PFSK-1 (cell line): Measurements from ENCODE around the gene ST8SIA4.

Source experiments
- FOXP2 ChIP-seq: optimal IDR thresholded peaks from 2 replicates; pipeline ENCODE3; 2011; ENCODE audit warnings: borderline replicate concordance, control low read depth, inconsistent platforms; ENCODE audit not compliant: insufficient read depth; ENCODE audit errors: extremely low read length, extremely low read depth
- POLR2AphosphoS5 ChIP-seq: IDR thresholded peaks from 2 replicates; pipeline ENCODE4 v1.6.1; 2012; ENCODE audit warnings: low read depth, mild to moderate bottlenecking, control low read depth, low read length, moderate library complexity
- SIN3A ChIP-seq: IDR thresholded peaks from 2 replicates; pipeline ENCODE4 v1.6.1; 2012; ENCODE audit warnings: mild to moderate bottlenecking, low read length, moderate library complexity, borderline replicate concordance; ENCODE audit not compliant: insufficient read depth
- TAF1 ChIP-seq: IDR thresholded peaks from 2 replicates; pipeline ENCODE4 v1.6.1; 2012; ENCODE audit warnings: low read length, control low read depth, borderline replicate concordance; ENCODE audit not compliant: insufficient read depth
- TF ChIP-seq, protein P1 (sequence below), 2 experiments: IDR thresholded peaks; 2 replicates each; pipeline versions ENCODE4 v1.6.1 to v1.8.0; 2011 to 2012; ENCODE audit warnings: low read depth in 2 of 2, low read length in 2 of 2, control low read depth in 1 of 2, inconsistent platforms in 1 of 2, mild to moderate bottlenecking in 1 of 2, moderate library complexity in 1 of 2; ENCODE audit not compliant: insufficient read depth in 1 of 2

Gene ST8SIA4

DNA sequence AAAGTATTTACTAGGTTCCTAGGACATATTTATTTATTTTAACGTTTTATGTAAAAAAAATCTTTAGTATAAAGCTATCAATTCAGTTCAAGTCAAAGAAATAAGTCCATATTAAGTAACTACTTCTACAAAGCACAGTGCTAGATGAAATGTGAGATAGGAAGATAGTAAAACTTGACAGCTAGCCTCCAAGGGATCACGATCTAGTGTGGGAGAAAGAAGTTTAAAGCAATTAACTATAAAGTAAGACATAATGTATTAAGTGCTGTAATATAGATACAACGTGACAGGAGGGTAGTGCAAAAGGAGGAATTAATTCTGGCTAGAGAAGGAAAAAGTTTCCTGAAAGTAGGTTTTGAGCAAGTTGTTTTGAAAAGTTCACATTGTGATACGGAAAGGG lies 134.9 kb downstream of the ST8SIA4 start:
- TF ChIP-seq SIN3A (no peak), FOXP2 (no peak), TAF1 (no peak), POLR2AphosphoS5 (no peak)
- TF ChIP-seq, protein P1, sequence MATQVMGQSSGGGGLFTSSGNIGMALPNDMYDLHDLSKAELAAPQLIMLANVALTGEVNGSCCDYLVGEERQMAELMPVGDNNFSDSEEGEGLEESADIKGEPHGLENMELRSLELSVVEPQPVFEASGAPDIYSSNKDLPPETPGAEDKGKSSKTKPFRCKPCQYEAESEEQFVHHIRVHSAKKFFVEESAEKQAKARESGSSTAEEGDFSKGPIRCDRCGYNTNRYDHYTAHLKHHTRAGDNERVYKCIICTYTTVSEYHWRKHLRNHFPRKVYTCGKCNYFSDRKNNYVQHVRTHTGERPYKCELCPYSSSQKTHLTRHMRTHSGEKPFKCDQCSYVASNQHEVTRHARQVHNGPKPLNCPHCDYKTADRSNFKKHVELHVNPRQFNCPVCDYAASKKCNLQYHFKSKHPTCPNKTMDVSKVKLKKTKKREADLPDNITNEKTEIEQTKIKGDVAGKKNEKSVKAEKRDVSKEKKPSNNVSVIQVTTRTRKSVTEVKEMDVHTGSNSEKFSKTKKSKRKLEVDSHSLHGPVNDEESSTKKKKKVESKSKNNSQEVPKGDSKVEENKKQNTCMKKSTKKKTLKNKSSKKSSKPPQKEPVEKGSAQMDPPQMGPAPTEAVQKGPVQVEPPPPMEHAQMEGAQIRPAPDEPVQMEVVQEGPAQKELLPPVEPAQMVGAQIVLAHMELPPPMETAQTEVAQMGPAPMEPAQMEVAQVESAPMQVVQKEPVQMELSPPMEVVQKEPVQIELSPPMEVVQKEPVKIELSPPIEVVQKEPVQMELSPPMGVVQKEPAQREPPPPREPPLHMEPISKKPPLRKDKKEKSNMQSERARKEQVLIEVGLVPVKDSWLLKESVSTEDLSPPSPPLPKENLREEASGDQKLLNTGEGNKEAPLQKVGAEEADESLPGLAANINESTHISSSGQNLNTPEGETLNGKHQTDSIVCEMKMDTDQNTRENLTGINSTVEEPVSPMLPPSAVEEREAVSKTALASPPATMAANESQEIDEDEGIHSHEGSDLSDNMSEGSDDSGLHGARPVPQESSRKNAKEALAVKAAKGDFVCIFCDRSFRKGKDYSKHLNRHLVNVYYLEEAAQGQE (IDR thresholded peaks at IDR 0.05; ENCODE audit: insufficient read depth in 1 of 2, low read depth in 2 of 2, low read length in 2 of 2): no peak

- TF ChIP-seq POLR2AphosphoS5 (no peak), SIN3A (no peak), TAF1 (no peak), FOXP2 (no peak)
- TF ChIP-seq, protein P1 (IDR thresholded peaks at IDR 0.05; ENCODE audit: insufficient read depth in 1 of 2, low read depth in 2 of 2, low read length in 2 of 2): no peak
Observed at GRCh38 chr5:100762995-100763394, 140.1 kb downstream of the ST8SIA4 start.

DNA sequence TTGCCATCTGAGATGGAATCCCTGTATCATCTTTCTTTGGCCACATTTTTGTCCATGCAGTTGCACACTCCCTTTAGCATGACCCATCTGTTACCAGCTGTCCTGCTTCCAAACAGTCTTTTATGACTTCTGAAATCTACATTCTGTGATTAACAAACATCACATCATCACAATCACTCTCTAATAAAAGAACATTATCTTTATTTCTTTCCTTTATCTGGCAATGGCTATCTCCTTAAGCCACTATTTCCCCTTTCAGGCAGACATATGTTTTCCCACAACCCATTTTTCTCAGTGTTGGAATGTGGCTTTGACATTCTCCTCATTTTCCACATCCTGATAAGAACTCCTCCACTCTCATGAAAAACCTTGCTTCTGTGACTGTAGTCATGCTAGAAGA lies 141.0 kb downstream of the ST8SIA4 start:
- no peak for TF ChIP-seq POLR2AphosphoS5
- no peak for TF ChIP-seq TAF1
- TF ChIP-seq FOXP2: no peak
- no peak for TF ChIP-seq SIN3A
- TF ChIP-seq, protein P1 (IDR thresholded peaks at IDR 0.05; ENCODE audit: insufficient read depth in 1 of 2, low read depth in 2 of 2, low read length in 2 of 2): no peak

DNA sequence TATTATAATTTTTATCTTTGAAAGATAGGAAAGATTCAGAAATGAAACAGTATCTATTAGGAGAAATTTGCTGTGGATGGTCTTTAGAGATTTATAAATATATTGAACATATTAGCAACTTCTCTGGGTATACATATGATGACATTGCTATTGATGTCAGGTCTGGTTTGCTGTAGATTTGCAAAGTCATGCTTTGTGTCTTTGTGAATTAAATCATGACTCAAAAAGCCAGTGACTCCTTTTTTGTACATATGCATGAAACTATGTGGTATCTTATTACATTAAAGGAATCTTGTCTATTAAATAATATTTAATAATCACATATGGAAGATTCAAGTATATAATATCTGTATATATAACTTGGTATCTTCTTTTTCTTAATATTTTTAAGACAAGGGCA lies 141.9 kb downstream of the ST8SIA4 start:
- TF ChIP-seq FOXP2 (no peak), TAF1 (no peak), SIN3A (no peak), POLR2AphosphoS5 (no peak)
- TF ChIP-seq, protein P1 (IDR thresholded peaks at IDR 0.05; ENCODE audit: insufficient read depth in 1 of 2, low read depth in 2 of 2, low read length in 2 of 2): no peak

DNA sequence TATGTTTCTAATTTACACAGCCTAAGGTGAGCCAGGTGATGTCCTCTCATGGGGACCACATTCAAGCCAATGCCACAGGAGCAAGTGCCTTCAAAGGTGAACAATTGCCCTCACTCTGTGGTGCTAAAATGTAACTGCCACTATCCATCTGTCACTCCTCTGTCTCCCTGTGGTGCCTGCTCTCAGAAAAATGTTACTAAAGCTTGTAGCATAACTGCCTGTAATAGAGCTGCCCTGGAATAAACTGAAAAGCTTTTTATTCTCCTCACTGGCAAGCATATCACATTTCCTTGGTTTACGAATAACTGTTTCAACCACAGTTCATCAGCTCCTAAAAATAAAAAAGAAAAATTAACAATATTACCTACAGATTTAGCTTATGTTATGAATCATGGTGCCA lies 142.4 kb downstream of the ST8SIA4 start:
- TF ChIP-seq SIN3A (no peak), FOXP2 (no peak), TAF1 (no peak), POLR2AphosphoS5 (no peak)
- TF ChIP-seq, protein P1 (IDR thresholded peaks at IDR 0.05; ENCODE audit: insufficient read depth in 1 of 2, low read depth in 2 of 2, low read length in 2 of 2): no peak
